AG09309 (cell line): ENCODE data around the gene SLC35E1.

Experiments used
- DNase-seq: peaks from one replicate; pipeline ENCODE4 v3.0.0-alpha.2; 2010; ENCODE audit warnings: low read depth
- H3K4me3 ChIP-seq: 2 replicates; pipeline ENCODE4 v1.5.1; 2011; ENCODE audit warnings: mild to moderate bottlenecking, low read depth, low read length, moderate library complexity; ENCODE audit not compliant: control insufficient read depth
- TF ChIP-seq, protein P1 (sequence below): IDR thresholded peaks from 2 replicates; pipeline ENCODE4 v1.5.1; 2011; ENCODE audit warnings: mild to moderate bottlenecking, low read depth, low read length, inconsistent platforms; ENCODE audit not compliant: insufficient read depth, control insufficient read depth; ENCODE audit errors: missing control alignments

The SLC35E1 gene

DNA sequence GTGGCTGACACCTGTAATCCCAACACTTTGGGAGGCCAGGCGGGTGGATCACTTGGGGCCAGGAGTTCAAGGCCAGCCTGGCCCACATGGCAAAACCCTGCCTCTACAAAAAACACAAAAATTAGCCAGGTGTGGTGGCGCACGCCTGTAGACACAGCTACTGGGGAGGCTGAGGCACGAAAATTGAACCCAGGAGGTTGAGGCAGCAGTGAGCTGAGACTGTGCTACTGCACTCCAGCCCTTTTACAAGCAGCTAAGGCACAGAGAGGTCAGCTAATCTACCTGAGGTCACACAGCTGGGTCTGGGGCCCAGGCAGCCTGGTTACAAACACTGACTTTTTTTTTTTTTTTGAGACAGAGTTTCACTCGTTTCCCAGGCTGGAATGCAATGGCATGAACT lies 28.6 kb upstream of the SLC35E1 start:
- TF ChIP-seq, protein P1, sequence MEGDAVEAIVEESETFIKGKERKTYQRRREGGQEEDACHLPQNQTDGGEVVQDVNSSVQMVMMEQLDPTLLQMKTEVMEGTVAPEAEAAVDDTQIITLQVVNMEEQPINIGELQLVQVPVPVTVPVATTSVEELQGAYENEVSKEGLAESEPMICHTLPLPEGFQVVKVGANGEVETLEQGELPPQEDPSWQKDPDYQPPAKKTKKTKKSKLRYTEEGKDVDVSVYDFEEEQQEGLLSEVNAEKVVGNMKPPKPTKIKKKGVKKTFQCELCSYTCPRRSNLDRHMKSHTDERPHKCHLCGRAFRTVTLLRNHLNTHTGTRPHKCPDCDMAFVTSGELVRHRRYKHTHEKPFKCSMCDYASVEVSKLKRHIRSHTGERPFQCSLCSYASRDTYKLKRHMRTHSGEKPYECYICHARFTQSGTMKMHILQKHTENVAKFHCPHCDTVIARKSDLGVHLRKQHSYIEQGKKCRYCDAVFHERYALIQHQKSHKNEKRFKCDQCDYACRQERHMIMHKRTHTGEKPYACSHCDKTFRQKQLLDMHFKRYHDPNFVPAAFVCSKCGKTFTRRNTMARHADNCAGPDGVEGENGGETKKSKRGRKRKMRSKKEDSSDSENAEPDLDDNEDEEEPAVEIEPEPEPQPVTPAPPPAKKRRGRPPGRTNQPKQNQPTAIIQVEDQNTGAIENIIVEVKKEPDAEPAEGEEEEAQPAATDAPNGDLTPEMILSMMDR: no peak
- no peak overlapping the region for H3K4me3 ChIP-seq
- DNase-seq: no peak

- DNase-seq: no peak
- TF ChIP-seq, protein P1: no peak
- no peak overlapping the region for H3K4me3 ChIP-seq
Measured at GRCh38 chr19:16599655-16600346, 27.6 kb upstream of the SLC35E1 start.

DNA sequence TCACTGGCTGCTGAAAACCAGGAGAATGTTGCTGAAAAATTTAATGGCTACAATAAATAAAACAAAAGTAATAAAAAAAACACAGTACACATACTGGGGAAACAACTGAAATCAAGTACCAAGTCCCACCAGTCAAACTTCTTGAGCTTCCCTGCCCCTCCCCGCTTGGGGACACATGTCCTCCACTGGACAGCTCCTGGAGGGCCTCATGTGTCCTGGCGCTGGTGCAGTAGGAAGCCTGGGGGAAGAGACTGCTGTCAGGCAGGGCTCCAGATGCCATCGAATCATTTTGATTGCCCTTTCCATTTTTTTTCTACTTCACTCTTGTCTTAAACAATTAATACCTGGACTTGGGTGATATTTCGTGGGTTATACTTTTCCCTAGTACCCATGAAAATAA lies 26.6 kb upstream of the SLC35E1 start:
- no peak overlapping the region for H3K4me3 ChIP-seq
- no peak for DNase-seq
- TF ChIP-seq, protein P1: no peak

DNA sequence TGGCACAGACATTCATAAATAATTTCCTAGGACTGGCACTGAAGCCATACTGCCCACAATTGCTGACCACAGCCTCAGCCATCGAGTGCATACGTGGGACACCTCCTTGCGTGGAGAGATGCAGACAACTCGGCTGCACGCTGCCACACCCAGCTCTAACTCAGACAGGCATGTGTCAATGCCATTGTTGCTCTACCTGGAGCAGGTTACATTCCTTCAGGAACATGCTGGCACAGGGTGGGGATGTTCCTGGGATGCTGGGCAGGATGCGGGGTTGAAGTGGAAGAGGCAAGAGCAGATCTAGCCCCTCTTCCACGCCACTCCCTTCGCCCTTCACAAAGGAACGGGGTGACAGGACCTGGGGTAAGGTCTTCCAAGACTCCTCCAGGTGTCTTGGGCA lies 24.2 kb upstream of the SLC35E1 start:
- no peak for DNase-seq
- no peak overlapping the region for H3K4me3 ChIP-seq
- TF ChIP-seq, protein P1: no peak

- TF ChIP-seq, protein P1: no peak
- no peak for DNase-seq
- H3K4me3 ChIP-seq: no peak overlapping the region
Measured at GRCh38 chr19:16595097-16595496, 22.9 kb upstream of the SLC35E1 start.

DNA sequence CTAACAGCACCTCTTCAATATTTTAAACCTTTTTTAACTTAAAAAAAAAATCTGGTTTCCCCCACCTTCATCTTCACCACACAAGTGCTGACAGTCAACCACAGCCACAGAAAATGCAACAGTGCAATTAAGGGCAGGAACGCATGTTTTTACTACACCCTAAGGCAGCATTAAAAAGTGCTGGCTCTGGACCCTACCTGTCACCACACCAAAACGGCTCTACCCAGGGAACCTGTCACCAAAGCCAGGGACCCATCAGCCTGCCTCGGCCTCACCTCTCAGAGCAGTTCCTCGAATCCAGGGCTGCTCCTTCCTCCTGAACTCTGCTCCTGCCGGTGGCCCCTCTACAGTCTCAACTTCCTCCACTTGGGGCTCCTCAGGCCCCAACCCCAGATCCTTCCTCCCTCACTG lies 22.5 kb upstream of the SLC35E1 start:
- H3K4me3 ChIP-seq: no peak overlapping the region
- DNase-seq: no peak
- TF ChIP-seq, protein P1: no peak
